Measurements from ENCODE around the gene NTSR2. TPM values are rescaled to one million over a fixed set of nuclear protein-coding genes. Genes with fewer than 3 reads are reported as not detected.

NTSR2 gene
- total RNA-seq, 1 donor = not detected

DNA sequence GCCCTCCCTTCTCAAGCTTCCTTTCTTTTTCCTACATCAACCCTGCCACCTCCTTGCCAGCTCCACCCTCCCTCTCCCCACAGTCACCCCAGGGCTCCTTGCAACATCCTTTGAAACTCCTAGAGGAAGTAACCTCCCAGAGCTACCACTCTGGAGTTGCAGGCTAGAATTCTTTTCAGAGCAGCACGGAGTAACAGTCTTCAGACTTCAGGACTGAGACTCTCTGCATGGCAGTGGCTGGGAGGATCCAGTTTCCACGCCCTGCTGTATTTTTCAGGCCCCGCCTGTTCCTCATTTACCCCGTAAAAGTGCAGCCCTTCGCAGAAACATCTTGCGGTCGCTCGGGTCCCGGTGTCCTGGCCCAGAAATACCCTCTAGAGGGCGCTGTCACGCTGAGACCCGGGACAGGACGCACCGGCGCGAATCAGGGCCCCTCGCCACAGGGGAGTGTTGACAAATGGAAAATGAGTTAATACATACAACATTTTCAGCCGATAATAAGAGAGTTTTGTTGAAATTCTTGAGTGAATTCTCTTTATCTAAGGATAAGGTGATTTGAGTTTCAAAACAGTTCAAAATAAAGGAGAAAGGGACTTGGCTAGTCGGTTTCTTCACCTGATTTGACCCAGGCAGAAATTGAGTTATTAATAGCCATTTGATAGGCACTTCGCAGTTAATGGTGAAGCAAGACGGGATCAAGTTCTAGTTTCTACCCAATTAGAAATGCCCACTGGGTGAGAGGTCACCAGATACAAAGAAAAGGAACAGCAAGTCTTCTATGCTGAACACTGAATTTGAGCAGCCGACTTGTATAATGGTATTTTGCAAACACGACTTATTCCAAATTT lies 18.5 kb upstream of the NTSR2 start:
- no peak overlapping the region for H3K4me3 ChIP-seq (ENCODE audit: low read length)
- H3K27me3 ChIP-seq (ENCODE audit: insufficient read depth, low read length) = no peaks in the 10 kb centered on the region
- H3K9me3 ChIP-seq (ENCODE audit: low read depth, low read length) = no peaks in the 10 kb centered on the region
- peaks cover 33% of the 10 kb centered on the region for H3K4me1 ChIP-seq (ENCODE audit: insufficient read depth, low read length)

- no peaks in the 10 kb centered on the region for H3K9me3 ChIP-seq (ENCODE audit: low read depth, low read length)
- peaks cover 28% of the 10 kb centered on the region for H3K4me1 ChIP-seq (ENCODE audit: insufficient read depth, low read length)
- no peak overlapping the region for H3K4me3 ChIP-seq (ENCODE audit: low read length)
- no peaks in the 10 kb centered on the region for H3K27me3 ChIP-seq (ENCODE audit: insufficient read depth, low read length)
Observed at GRCh38 chr2:11687736-11688135, 17.7 kb upstream of the NTSR2 start.

DNA sequence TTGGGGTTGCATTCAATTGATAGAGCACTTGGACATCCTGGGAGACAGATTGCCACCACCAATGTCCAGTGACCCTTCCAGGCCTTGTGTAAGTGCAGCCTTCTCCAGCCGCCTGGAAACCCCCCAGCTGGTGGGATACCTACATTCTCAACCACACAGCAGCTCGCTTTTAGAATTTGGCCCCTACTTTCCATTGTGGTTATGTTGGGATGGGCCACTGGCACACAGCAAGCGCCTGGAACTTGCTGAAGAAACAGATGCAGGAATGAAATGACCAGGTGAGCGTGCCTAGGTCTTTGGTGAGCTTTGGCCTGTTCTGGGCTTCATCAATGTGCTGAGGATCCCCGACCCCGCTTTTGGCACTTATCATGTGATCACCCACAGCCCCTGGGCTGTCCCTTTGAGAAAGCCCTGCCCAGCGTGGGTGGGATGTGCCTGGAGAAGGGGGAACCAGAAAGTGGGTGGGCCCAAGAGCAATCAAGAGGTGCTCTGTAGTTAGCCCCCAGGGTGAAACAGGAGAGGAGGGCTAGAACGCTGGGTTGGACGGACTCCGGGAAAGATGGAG lies 16.0 kb upstream of the NTSR2 start:
- peaks cover 20% of the 10 kb centered on the region for H3K4me1 ChIP-seq (ENCODE audit: insufficient read depth, low read length)
- no peak overlapping the region for H3K4me3 ChIP-seq (ENCODE audit: low read length)
- H3K9me3 ChIP-seq (ENCODE audit: low read depth, low read length) = no peaks in the 10 kb centered on the region
- H3K27me3 ChIP-seq (ENCODE audit: insufficient read depth, low read length) = no peaks in the 10 kb centered on the region

DNA sequence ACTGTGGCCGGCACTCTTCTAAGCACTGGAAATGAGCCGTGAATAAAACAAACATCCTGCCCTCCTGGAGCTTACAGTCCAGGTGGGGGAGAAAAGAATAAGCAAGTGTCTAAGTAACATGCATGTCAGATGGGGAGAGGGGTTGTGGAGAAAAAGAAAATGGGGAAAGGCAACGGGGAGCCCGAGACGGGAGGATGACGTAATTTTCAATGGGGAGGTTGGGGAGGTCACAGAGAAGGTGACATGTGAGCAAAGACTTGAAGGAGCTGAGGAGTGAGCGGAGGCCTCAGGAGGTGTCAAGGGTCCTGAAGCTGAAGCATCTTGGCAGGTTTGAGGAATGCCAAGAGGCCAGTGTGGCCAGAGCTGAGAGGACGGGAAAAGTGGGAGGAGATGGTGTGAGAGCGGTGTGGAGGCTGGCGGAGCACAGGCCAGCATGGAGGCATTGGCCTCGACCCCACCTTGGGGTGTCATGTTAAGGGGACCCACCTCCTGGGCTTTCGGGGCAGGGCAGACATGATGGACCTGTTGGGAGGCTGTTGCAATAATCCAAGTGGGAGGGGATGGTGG lies 15.0 kb upstream of the NTSR2 start:
- Histone ChIP-seq H3K4me3 (ENCODE audit: low read length) (no peak overlapping the region), H3K4me1 (ENCODE audit: insufficient read depth, low read length) (peaks cover 18% of the 10 kb centered on the region), H3K27me3 (ENCODE audit: insufficient read depth, low read length) (no peaks in the 10 kb centered on the region), H3K9me3 (ENCODE audit: low read depth, low read length) (no peaks in the 10 kb centered on the region)

DNA sequence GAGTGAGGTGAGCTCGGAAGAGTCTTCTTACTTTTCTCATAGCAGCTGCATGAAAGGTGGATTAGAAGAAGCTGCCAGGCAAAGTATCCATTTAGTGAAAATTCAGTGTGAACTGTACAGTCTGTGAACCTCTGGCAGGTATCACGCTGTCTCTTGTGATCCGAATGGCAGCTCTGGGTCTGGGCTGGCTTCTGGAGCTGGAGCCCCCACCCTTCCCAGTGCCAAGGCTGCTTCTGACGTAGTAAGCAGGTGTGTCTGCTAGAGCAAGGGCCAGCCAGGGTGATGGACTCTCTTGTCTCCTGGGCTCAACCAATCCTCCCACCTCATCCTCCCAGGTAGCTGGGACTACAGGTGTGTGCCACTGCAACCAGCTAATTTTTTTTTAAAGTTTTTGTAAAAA lies 14.0 kb upstream of the NTSR2 start:
- Histone ChIP-seq H3K4me1 (ENCODE audit: insufficient read depth, low read length) (peaks cover 16% of the 10 kb centered on the region), H3K27me3 (ENCODE audit: insufficient read depth, low read length) (no peaks in the 10 kb centered on the region), H3K9me3 (ENCODE audit: low read depth, low read length) (no peaks in the 10 kb centered on the region), H3K4me3 (ENCODE audit: low read length) (no peak overlapping the region)

GRCh38 chr2:11683476-11683875 lies 13.5 kb upstream of the NTSR2 start:
- no peak overlapping the region for H3K4me3 ChIP-seq (ENCODE audit: low read length)
- H3K27me3 ChIP-seq (ENCODE audit: insufficient read depth, low read length) = no peaks in the 10 kb centered on the region
- H3K9me3 ChIP-seq (ENCODE audit: low read depth, low read length) = no peaks in the 10 kb centered on the region
- peaks cover 11% of the 10 kb centered on the region for H3K4me1 ChIP-seq (ENCODE audit: insufficient read depth, low read length)

DNA sequence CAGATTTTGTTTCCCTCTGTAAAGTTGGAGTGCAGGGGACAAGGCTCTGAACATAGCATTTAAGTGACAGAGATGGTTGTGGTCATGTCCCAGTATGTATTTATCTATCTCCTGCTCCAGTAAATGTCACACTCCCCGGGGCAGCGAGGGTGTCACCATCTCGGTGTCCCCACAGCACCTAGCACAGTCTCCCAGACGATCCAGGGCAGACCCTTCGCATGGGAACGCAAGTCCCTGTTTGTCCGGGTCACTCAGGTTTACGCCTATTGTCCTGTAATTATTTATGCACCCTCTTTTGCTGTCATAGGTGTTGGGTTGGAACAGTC lies 12.6 kb upstream of the NTSR2 start:
- H3K4me1 ChIP-seq (ENCODE audit: insufficient read depth, low read length) = peaks cover 2% of the 10 kb centered on the region
- H3K4me3 ChIP-seq (ENCODE audit: low read length) = no peak overlapping the region
- peaks cover under 1% of the 10 kb centered on the region for H3K27me3 ChIP-seq (ENCODE audit: insufficient read depth, low read length)
- no peaks in the 10 kb centered on the region for H3K9me3 ChIP-seq (ENCODE audit: low read depth, low read length)

- H3K9me3 ChIP-seq (ENCODE audit: low read depth, low read length) = no peaks in the 10 kb centered on the region
- no peaks in the 10 kb centered on the region for H3K4me1 ChIP-seq (ENCODE audit: insufficient read depth, low read length)
- no peak overlapping the region for H3K4me3 ChIP-seq (ENCODE audit: low read length)
- peaks cover 5% of the 10 kb centered on the region for H3K27me3 ChIP-seq (ENCODE audit: insufficient read depth, low read length)
Observed at GRCh38 chr2:11681722-11682589, 12.0 kb upstream of the NTSR2 start.

DNA sequence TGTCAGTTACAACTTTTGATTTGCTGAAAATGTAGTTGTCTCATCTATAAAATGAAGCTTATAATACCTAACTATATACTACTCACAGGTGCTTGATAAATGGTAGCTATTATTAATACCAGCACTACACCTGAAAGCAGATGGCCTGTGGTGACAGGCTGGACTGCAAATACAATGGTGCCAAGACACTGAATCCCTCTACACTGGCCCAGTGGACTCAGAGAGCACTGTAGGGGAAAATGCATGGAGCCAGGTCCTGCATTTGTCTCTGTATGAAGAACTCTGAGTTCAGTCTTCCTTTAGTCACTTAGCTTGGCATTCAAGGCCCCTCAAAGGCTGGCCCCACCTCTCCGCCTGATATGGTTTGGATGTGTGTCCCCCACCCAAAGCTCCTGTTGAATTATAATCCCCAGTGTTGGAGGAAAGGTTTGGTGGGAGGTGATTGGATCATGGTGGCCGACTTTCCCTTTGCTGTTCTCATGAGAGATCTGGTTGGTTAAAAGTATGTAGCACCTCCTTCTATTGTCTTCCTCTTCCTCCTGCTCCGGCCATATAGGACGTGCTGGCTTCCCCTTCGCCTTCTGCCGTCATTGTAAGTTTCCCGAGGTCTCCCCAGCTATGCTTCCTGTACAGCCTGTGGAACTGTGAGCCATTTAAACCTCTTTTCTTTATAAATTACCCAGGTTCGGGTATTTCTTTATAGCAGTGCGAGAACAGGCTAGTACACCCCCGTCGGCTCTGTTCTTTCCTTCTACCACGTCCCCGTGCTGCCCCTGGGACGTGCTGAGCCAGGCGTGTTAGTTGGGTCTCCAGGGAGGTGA lies 11.1 kb upstream of the NTSR2 start:
- no peaks in the 10 kb centered on the region for H3K9me3 ChIP-seq (ENCODE audit: low read depth, low read length)
- H3K4me1 ChIP-seq (ENCODE audit: insufficient read depth, low read length) = no peaks in the 10 kb centered on the region
- H3K4me3 ChIP-seq (ENCODE audit: low read length) = no peak overlapping the region
- H3K27me3 ChIP-seq (ENCODE audit: insufficient read depth, low read length) = peaks cover 5% of the 10 kb centered on the region

DNA sequence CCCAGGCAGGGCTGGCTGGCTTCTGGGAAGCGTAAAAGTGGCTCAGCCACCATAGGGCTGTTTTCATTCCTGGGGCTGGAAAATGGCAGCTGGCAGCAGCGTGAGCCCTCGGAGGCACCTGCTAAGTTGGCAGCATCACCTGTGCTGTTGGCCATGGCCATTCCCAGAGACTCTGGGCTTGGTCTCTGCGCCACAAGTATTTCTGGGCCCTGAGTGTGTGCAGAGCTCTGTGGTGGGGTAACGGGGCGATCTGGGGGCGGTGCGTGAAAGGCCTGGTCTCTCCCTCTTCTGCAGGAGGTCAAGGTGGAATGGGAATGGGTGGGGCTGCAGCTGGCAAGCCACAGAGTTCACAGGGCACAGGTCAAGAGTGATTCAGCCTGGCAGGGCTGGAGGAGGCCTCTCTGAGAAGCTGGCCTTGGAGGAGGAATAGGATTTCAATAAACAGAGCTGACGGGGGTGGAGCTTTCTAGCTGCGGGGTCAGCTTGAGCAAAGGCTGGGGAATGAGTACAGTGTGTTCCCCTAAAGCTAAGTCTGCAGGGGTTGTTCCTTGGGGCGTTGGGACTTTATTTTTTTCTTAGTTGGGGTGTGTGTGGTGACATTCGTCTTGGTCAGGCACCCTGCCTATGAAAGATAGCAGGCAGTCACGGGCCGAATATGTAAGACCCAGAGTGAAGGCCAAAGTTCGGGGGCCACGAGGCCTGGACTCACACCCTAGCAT lies 10.3 kb upstream of the NTSR2 start:
- Histone ChIP-seq H3K4me3 (ENCODE audit: low read length) (no peak overlapping the region), H3K9me3 (ENCODE audit: low read depth, low read length) (no peaks in the 10 kb centered on the region), H3K27me3 (ENCODE audit: insufficient read depth, low read length) (peaks cover 9% of the 10 kb centered on the region)

DNA sequence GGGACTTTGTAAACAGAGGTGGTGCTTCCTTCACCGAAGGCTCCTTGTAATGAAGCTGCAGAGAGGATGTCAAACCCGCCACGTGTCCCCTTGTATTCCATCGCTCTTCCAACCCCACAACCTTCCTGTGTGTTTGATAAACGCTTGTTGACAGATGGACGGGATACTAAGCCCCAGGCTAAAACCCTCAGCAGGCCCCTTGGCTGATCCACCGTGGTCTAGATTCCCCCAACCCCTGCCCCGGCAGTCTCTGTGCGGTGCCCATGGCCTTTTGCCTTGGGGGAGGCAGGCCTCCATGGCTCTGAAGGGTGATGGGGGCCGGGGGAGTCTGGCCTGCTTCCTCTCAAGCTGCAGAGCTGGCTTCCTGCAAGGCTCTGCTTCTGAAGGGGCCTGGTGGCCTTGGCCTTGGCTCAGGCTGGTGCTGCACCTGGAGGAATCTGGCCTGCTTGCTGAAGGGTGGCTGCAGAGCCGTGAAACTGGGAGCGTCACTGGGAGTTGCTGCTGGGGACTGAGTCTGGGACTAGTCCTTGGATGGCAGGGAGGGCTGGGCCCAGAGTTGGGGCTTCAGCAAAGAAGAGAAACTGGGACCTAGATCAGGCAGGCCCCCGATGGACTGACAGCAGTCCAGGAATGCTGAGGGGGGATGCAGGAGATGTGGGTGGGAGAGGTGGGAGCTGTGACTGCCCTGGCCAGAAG lies 9.6 kb upstream of the NTSR2 start:
- Histone ChIP-seq H3K4me3 (ENCODE audit: low read length) (no peak overlapping the region), H3K9me3 (ENCODE audit: low read depth, low read length) (no peaks in the 10 kb centered on the region), H3K4me1 (ENCODE audit: insufficient read depth, low read length) (no peaks in the 10 kb centered on the region), H3K27me3 (ENCODE audit: insufficient read depth, low read length) (peaks cover 12% of the 10 kb centered on the region)

More for the DNA sequence above, 10.3 kb upstream of the NTSR2 start:
- no peaks in the 10 kb centered on the region for H3K4me1 ChIP-seq (ENCODE audit: insufficient read depth, low read length)

- H3K9me3 ChIP-seq (ENCODE audit: low read depth, low read length) = no peaks in the 10 kb centered on the region
- peaks cover 12% of the 10 kb centered on the region for H3K27me3 ChIP-seq (ENCODE audit: insufficient read depth, low read length)
- no peak overlapping the region for H3K4me3 ChIP-seq (ENCODE audit: low read length)
- H3K4me1 ChIP-seq (ENCODE audit: insufficient read depth, low read length) = no peaks in the 10 kb centered on the region
Observed at GRCh38 chr2:11679016-11679415, 9.0 kb upstream of the NTSR2 start.

DNA sequence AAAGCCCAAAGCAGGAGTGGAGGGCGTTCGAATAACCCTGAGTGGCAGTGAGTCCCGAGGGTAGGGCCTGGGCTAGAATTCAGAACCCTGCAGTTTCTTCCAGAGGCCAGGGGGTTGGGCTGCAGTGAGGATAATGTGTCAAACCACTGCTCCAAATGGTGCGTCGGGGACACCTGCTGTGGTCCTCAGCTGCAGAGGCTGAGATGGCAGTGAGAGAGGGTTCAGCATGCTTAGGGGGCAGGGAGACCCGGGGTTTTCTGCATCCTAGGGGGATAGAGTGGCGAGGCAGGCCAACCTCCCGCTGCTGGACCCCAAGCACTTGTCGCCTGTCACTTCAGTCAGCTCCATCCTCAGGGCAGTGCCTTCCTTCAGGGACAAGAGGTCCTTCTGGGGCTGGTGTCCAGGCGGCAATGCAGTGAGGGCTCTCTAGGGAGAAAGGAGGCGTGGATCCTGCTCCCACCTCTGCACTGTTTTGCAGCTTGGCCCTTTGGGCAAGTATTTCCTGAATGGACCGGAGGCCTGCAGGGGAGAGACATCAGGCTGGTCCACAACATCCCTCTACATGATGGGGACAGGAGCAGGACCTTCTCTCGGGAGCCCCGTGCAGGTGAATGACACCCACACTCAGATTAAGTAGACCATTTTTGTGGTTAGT lies 8.4 kb upstream of the NTSR2 start:
- Histone ChIP-seq H3K9me3 (ENCODE audit: low read depth, low read length) (no peaks in the 10 kb centered on the region), H3K4me1 (ENCODE audit: insufficient read depth, low read length) (no peaks in the 10 kb centered on the region), H3K4me3 (ENCODE audit: low read length) (no peak overlapping the region), H3K27me3 (ENCODE audit: insufficient read depth, low read length) (peaks cover 12% of the 10 kb centered on the region)
